ENCODE results near the gene PRR15L.
"Not testable (repeated sequence)": the region's sequence is repeated elsewhere in the genome, so short reads cannot be mapped to it uniquely, and the experiment has no call there.

PRR15L gene

DNA sequence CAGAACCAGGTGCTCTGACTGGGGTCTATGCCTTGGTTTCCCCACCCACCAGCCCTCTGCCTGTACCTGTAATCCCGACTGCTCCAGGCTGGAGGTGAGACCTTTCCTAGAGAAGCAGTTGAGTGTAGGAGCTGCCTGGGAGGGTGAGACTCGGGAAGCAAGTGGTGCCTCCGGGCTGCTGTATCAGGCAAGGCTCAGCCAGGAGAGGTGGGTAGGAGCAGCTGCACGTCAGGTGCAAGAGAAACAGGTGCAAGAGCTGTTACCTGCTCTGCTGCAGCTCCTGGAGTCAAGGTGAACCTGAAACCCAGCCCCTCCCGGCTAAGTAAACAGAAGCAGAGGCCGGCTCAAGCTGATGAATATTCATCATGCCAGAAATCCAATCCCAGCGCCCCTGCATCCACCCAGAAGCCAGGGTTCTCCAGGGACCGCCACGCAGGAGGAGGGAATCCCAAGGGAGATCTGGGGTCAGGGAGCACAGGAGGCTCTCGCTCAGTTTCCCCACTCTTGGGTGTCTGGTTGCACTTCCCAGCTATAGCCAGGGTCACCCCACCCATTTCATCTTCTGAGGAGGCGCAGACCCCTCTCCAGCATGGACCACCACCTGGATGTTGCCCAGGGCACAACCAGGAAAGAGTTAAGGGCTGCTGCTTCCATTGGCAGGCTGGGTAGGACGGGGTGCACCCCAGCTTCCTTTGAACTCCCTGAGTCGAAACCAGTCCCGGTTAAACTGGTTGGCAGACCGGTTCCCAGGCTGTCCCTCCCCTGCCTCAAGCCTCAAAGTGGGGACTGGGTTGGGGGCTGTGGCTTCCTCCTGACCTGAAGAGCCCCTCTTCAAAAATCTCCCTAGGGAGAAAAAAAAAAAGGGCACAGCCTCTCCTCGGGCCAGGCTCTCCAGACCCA lies at the start of gene PRR15L:
PRR15L (minus strand) TSS at position 293 of the 900 bp plus-strand sequence. CDS start 4,649 bp downstream, outside the sequence.
- Mint-ChIP-seq H3K4me1 (ENCODE audit: low read depth) (no peaks in the 10 kb centered on the region), H3K36me3 (ENCODE audit: low read depth) (peaks cover 10% of the 10 kb centered on the region), H3K9me3 (no peaks in the 10 kb centered on the region), H3K27me3 (no peaks in the 10 kb centered on the region), H3K4me3 (no peak within 1 kb of the TSS), H3K27ac (no peak within 1 kb of the TSS)
- DNase-seq, result no peak

GRCh38 chr17:48006936-48007709 lies 49.4 kb upstream of the PRR15L start:
- no peaks in the 10 kb centered on the region for H3K36me3 Mint-ChIP-seq (ENCODE audit: low read depth)
- no peak for DNase-seq
- peaks cover 47% of the 10 kb centered on the region for H3K27me3 Mint-ChIP-seq
- no peak overlapping the region for H3K27ac Mint-ChIP-seq
- H3K4me3 Mint-ChIP-seq, result no peak overlapping the region
- no peaks in the 10 kb centered on the region for H3K9me3 Mint-ChIP-seq
- peaks cover 13% of the 10 kb centered on the region for H3K4me1 Mint-ChIP-seq (ENCODE audit: low read depth)

- no peaks in the 10 kb centered on the region for H3K9me3 Mint-ChIP-seq
- no peaks in the 10 kb centered on the region for H3K36me3 Mint-ChIP-seq (ENCODE audit: low read depth)
- H3K4me3 Mint-ChIP-seq, result no peak overlapping the region
- H3K27me3 Mint-ChIP-seq, result peaks cover 28% of the 10 kb centered on the region
- peaks cover 3% of the 10 kb centered on the region for H3K4me1 Mint-ChIP-seq (ENCODE audit: low read depth)
- no peak for DNase-seq
- H3K27ac Mint-ChIP-seq, result no peak overlapping the region
Measured at GRCh38 chr17:48004983-48005382, 47.3 kb upstream of the PRR15L start.

DNA sequence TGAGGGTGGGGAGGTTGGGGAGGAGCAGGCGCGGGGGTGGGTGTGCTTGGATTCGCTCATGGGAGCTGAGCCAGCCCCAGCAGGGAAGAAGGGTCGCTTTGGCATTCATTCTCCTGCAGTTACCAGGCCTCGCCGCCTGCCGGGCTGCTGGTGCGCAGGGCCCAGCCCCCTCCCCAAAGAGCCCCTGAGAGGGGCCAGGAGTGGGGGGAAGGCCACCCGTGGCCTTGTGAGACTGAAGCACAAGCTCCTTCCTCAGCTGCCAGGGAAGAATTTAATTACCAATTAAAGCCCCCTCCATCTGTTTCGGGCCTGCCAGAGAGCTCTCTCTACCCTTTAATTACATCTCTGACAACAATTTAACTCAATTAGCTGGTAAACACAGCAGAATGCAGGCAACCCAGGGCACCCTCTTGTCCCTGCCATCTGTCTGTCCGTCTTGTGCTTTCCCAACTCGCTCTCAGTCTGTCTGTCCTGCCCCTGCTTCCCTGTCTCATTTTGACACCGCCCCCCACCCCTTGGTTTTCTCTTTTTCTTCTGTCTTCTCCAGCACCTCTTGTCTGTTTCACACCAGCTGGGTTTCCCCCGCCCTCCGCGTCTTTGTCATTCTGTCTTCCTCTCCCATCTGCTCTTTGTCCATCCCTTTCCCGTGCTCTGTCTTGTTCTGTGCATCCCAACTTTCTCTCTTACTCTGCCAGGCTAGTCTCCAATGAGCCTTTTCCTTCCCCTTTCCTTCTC lies 45.9 kb upstream of the PRR15L start:
- Mint-ChIP-seq H3K4me3 (no peak overlapping the region), H3K4me1 (ENCODE audit: low read depth) (peaks cover 8% of the 10 kb centered on the region), H3K36me3 (ENCODE audit: low read depth) (no peaks in the 10 kb centered on the region), H3K27ac (no peak overlapping the region), H3K9me3 (no peaks in the 10 kb centered on the region), H3K27me3 (peaks cover 19% of the 10 kb centered on the region)
- no peak for DNase-seq

DNA sequence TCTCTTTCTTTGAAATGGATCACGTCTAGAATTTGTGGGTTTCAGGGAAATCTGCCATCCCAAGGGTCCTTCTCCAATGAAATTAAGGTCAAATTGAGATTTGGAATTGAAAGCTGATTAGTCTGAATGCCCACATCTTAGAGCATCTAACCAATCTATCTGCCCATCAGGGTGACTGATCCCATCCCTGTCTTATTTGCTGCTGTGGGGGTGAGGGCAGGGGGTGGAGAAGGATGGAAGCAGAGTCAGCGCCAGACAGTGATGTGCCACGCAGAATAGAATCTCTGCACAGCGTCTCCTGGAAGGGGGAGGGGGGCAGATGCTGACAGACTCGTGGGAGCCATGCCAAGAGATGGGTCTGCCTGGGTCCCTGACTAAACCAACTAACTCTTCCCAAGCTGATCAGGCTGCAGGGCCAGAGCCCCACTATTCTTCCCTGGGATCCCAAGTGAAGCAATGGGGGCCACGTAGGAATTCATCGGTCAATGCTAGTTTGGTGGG lies 45.3 kb upstream of the PRR15L start:
- peaks cover 17% of the 10 kb centered on the region for H3K27me3 Mint-ChIP-seq
- peaks cover 8% of the 10 kb centered on the region for H3K4me1 Mint-ChIP-seq (ENCODE audit: low read depth)
- DNase-seq, result no peak
- H3K4me3 Mint-ChIP-seq, result no peak overlapping the region
- H3K36me3 Mint-ChIP-seq (ENCODE audit: low read depth), result no peaks in the 10 kb centered on the region
- H3K9me3 Mint-ChIP-seq, result no peaks in the 10 kb centered on the region
- H3K27ac Mint-ChIP-seq, result peak overlapping the region; percentile 7

- peak overlapping the region; percentile 7 for H3K27ac Mint-ChIP-seq
- H3K27me3 Mint-ChIP-seq, result peaks cover 19% of the 10 kb centered on the region
- H3K4me3 Mint-ChIP-seq, result no peak overlapping the region
- DNase-seq, result no peak
- no peaks in the 10 kb centered on the region for H3K36me3 Mint-ChIP-seq (ENCODE audit: low read depth)
- H3K9me3 Mint-ChIP-seq, result no peaks in the 10 kb centered on the region
- peaks cover 8% of the 10 kb centered on the region for H3K4me1 Mint-ChIP-seq (ENCODE audit: low read depth)
Measured at GRCh38 chr17:48002266-48002915, 44.7 kb upstream of the PRR15L start.

DNA sequence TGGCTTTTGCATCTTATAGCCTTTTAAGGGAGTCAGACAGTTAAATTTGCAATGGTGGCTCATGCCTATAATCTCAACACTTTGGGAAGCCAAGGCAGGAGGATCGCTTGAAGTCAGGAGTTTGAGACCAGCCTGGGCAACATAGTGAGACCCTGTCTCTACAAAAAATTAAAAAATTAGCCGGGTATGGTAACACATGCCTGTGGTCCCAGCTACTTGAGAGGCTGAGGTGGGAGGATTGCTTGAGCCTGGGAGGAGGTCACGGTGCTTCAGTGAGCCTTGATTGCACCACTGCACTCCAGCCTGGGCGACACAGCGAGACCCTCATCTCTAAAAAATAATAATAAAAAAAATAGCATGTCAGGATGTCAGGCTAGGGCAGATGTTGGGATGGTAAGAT lies 44.0 kb upstream of the PRR15L start:
- not testable (repeated sequence) for H3K4me1 Mint-ChIP-seq (ENCODE audit: low read depth); H3K9me3 Mint-ChIP-seq; H3K27ac Mint-ChIP-seq; H3K4me3 Mint-ChIP-seq; DNase-seq; H3K36me3 Mint-ChIP-seq (ENCODE audit: low read depth)
- H3K27me3 Mint-ChIP-seq, result peaks cover 13% of the 10 kb centered on the region

GRCh38 chr17:48001197-48001596 lies 43.5 kb upstream of the PRR15L start:
- no peaks in the 10 kb centered on the region for H3K36me3 Mint-ChIP-seq (ENCODE audit: low read depth)

DNA sequence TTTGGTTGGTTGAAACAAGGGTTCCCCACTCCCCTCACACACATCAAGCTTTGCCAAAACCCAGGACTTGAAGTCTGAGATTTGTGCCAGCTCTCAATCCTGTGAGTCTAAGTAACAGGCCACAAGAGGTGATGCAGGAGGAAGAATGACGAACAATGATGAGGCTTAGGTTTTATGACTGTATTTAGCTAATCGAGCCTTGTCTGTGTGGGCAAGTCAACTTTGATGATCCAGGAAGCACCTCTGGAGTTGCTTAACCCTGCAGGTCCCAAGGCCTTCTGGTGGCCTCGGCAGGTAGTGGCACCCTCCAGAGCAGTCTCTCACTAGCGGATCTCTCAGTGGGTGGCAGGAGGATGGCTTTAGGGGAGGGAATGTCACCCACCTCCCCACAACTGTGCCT lies 41.9 kb upstream of the PRR15L start:
- Mint-ChIP-seq H3K4me1 (ENCODE audit: low read depth) (peaks cover 7% of the 10 kb centered on the region), H3K4me3 (no peak overlapping the region), H3K27ac (no peak overlapping the region), H3K27me3 (peaks cover 7% of the 10 kb centered on the region), H3K36me3 (ENCODE audit: low read depth) (no peaks in the 10 kb centered on the region), H3K9me3 (no peaks in the 10 kb centered on the region)
- no peak for DNase-seq

More at GRCh38 chr17:48001197-48001596, 43.5 kb upstream of the PRR15L start:
- Mint-ChIP-seq H3K9me3 (no peaks in the 10 kb centered on the region), H3K27ac (no peak overlapping the region), H3K4me3 (no peak overlapping the region), H3K27me3 (peaks cover 11% of the 10 kb centered on the region), H3K4me1 (ENCODE audit: low read depth) (peaks cover 8% of the 10 kb centered on the region)
- no peak for DNase-seq

- peaks cover 7% of the 10 kb centered on the region for H3K4me1 Mint-ChIP-seq (ENCODE audit: low read depth)
- no peak overlapping the region for H3K27ac Mint-ChIP-seq
- no peaks in the 10 kb centered on the region for H3K36me3 Mint-ChIP-seq (ENCODE audit: low read depth)
- H3K4me3 Mint-ChIP-seq, result no peak overlapping the region
- no peak for DNase-seq
- peaks cover 7% of the 10 kb centered on the region for H3K27me3 Mint-ChIP-seq
- H3K9me3 Mint-ChIP-seq, result no peaks in the 10 kb centered on the region
Measured at GRCh38 chr17:47998044-47998443, 40.4 kb upstream of the PRR15L start.

- H3K27me3 Mint-ChIP-seq, result peaks cover 3% of the 10 kb centered on the region
- no peaks in the 10 kb centered on the region for H3K36me3 Mint-ChIP-seq (ENCODE audit: low read depth)
- no peaks in the 10 kb centered on the region for H3K9me3 Mint-ChIP-seq
- H3K4me3 Mint-ChIP-seq, result no peak overlapping the region
- H3K27ac Mint-ChIP-seq, result no peak overlapping the region
- peaks cover 5% of the 10 kb centered on the region for H3K4me1 Mint-ChIP-seq (ENCODE audit: low read depth)
- DNase-seq, result no peak
Measured at GRCh38 chr17:47997586-47997985, 39.9 kb upstream of the PRR15L start.

DNA sequence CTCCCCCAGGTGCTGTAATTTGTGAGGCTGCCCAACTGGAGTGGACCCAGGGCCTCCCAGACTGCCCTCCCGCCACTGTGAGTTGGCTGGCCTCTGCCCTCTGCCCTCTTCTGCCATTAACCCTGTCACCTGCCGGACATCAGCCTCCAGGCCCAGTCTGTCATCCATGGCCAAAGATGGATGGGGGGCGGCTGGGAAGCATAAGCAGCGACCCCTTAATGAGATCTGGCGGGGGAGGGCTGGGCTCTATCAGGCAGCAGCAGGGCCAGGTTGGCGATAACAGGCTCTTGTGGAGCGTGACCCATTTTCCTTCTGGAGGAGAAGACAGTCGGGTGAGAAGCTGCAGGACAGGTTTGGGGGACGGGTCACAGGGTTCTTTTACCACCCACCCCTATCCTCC lies 38.5 kb upstream of the PRR15L start:
- peaks cover 3% of the 10 kb centered on the region for H3K27me3 Mint-ChIP-seq
- H3K27ac Mint-ChIP-seq, result no peak overlapping the region
- H3K4me1 Mint-ChIP-seq (ENCODE audit: low read depth), result peaks cover 5% of the 10 kb centered on the region
- no peak for DNase-seq
- no peaks in the 10 kb centered on the region for H3K9me3 Mint-ChIP-seq
- H3K4me3 Mint-ChIP-seq, result no peak overlapping the region
- no peaks in the 10 kb centered on the region for H3K36me3 Mint-ChIP-seq (ENCODE audit: low read depth)

GRCh38 chr17:47995241-47995935 lies 37.7 kb upstream of the PRR15L start:
- Mint-ChIP-seq H3K4me1 (ENCODE audit: low read depth) (peaks cover 5% of the 10 kb centered on the region), H3K4me3 (no peak overlapping the region), H3K27me3 (peaks cover 3% of the 10 kb centered on the region), H3K27ac (no peak overlapping the region), H3K36me3 (ENCODE audit: low read depth) (no peaks in the 10 kb centered on the region), H3K9me3 (no peaks in the 10 kb centered on the region)
- DNase-seq, result no peak

All from activated T-cell treated with anti-CD3 and anti-CD28 coated beads, Interleukin-2, amount 50 U/mL, for 24 hours (primary cell).